Breast epithelium (tissue), 3 donors: ENCODE measurements around the gene CACNA1F.

Experiments used
- CTCF ChIP-seq, 3 donors: fragments of 450-650 bp; IDR thresholded peaks; one replicate each; pipeline ENCODE4 v1.5.1; 2016 to 2017; ENCODE audit warnings: antibody characterized with exemption in 3 of 3, mild to moderate bottlenecking in 3 of 3, moderate library complexity in 3 of 3
- POLR2A ChIP-seq: fragments of 450-650 bp; IDR thresholded peaks from one replicate; pipeline ENCODE4 v1.6.1; 2016; ENCODE audit warnings: antibody characterized with exemption, mild to moderate bottlenecking, moderate library complexity

GRCh38 chrX:49212209-49212608, 20.9 kb downstream of the CACNA1F start:
- TF ChIP-seq POLR2A (no peak), CTCF (IDR thresholded peaks at IDR 0.05) (no peak)
